NCI-H446 treated with DMSO at 0.1 percent for 48 hours (cell line): ENCODE results near the gene TEX48.

Experiments
- DNase-seq: peaks from one replicate; lab custom pipeline; 2025; lab: John Stamatoyannopoulos, UW

The TEX48 gene

DNA sequence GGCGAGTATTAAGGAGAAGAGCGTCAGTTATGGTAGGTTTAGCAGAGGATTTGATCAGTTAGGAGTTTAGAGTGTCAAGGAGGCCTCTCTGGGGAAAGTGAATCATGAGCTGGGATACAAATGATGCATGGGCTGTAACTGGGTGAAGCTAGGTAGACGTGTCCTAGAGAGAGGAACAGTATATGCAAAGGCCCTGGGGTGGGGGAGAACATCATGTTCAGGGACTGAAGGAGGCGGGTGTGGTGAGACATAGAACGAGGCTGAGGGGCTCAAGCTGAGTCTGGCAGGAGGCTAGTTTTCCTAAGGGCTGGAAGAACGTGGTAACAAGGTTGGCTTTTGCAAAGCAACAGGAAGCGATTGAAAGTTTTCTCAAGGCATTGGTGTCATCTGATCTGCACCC is 60.4 kb downstream of the TEX48 start:
- no peak for DNase-seq

DNA sequence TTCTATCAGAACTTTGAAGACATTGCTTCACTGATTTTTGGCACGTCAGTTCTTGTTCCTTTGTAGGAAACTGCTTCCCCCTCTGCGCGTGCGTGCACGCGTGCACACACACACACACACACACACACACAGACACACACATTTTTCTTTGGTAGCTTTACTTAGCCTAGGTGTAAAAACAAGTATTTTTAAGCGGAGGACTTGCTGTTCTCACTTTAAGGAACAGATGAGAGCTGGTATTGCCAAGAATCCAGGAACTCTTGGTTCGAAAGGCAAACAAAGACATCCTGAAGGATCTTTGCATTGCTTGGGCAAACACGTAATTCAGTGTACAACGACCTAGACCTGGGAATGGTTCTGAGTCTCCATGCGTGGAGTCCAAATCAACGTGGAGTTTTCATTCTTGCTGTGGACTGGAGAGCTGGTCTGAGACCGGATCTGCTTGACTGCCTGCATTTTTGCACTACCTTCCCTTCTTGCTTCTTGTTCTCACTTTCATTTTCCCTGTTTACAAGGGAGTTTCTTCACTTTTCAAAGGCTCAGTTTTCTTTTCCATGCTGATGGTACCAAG is 62.7 kb downstream of the TEX48 start:
- DNase-seq: no peak

DNA sequence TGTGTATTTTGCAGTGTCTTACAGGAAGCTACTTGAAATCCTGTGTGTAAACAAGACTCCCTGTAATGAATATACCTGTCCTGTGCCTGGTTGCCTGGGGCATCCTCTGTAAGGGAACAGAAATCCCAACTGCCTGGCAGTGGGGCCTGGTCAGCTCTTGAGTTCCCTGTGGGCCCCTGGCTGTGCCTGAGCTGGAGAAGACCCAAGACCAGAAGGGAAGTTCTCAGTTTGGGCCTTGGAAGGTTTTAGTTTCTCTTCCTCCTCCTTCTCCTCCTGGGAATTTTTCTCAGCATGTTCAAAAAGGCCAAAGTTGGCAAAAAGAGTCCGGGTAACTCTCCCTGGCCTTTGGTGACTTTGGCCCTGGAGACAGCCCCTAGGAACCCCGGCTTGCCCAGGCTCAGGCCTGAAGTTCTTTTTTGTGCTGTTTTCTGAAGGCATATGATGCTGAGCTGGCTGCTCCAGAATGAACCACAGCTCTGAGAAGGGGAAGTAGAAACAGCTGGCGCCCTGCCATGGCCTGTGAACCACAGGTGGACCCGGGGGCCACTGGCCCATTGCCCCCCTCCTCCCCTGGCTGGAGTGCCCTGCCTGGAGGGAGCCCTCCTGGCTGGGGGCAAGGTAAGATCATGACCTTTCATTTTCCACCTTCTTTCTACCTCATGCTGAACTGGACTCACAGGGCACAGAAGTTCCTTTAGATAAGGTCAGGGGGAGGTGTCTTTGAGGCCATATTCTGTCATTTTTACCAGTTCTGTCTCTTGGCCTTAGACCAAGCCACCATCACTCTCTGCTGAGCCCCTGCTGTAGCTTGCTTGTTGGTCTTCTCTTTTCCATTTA is 65.1 kb downstream of the TEX48 start:
- DNase-seq: no peak
